ENCODE measurements around the gene SUN1.
A peak's percentile ranks its signal among the peaks of the same experiment; 100 is the strongest.

The SUN1 gene

DNA sequence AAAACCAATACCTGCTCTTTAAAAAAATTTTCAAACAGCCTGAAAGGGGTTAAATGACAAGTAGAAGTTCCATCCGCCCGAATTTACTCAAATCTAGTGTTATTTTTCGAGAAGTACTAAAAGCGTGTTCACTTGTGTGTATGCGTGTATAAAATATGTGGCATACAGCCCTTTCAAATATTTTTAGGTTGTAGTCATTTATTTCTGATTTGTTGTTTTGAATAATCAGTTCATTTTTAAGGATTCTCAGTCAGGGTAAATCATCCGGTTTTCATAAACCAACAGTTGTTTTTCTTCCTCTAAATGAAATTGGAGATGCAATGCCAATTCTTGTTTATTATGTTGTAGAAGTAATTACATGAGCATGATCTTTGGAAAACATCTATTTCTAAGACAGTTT, 6.9 kb upstream of the SUN1 start:
- Histone ChIP-seq H3K4me3 (ENCODE audit: low read length) (peak overlapping the region; percentile 46), H3K36me3 (ENCODE audit: control insufficient read depth, insufficient read depth, low read length, severe bottlenecking) (no peaks in the 10 kb centered on the region), H3K9ac (ENCODE audit: low read length) (peak overlapping the region; percentile 79), H3K27me3 (replicated peaks; ENCODE audit: control insufficient read depth, insufficient read depth, low read length) (no peaks in the 10 kb centered on the region), H3K9me3 (ENCODE audit: control insufficient read depth, low read length) (no peaks in the 10 kb centered on the region), H3K4me1 (ENCODE audit: control insufficient read depth, insufficient read depth, low read length) (peaks cover 45% of the 10 kb centered on the region)
- peak; percentile 75 for DNase-seq (ENCODE audit: low read depth)

DNA sequence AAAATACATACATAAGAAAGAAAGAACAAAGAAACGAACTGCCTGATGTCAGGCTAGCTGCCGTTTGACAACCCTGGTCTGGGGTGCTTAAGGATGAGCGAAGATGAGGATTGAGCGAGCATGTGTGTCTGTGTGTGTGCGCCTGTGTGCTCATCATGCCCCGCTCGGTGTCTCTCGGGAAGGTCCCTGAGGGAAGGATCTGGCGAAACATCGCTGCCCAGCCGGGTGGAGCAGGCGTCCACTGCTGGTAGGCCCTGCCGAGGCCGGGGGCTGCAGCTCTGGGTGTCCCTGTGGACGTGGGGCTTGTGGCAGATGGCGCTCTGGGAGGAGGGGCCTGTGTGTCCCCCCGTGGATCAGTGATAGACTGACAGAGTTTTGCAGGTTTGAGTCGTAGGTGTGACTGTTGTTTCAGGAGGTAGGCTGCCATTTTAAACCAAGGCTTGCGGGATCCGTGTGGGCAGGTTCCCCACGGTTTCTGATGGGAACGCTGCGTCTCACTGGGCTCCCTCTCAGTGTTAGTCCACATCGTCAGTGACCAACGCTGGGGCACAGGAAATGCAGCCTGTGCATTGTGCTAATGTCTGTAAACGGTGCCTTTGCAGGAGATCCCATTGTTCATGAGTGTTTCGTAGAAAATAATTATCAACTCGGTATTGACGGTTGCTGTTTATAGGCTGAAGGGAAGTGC, 5.9 kb upstream of the SUN1 start:
- Histone ChIP-seq H3K9ac (ENCODE audit: low read length) (peak overlapping the region; percentile 79), H3K9me3 (ENCODE audit: control insufficient read depth, low read length) (no peaks in the 10 kb centered on the region), H3K36me3 (ENCODE audit: control insufficient read depth, insufficient read depth, low read length, severe bottlenecking) (no peaks in the 10 kb centered on the region), H3K27me3 (replicated peaks; ENCODE audit: control insufficient read depth, insufficient read depth, low read length) (no peaks in the 10 kb centered on the region), H3K4me1 (ENCODE audit: control insufficient read depth, insufficient read depth, low read length) (peaks cover 48% of the 10 kb centered on the region), H3K4me3 (ENCODE audit: low read length) (peak overlapping the region; percentile 46)
- no peak for DNase-seq (ENCODE audit: low read depth)

DNA sequence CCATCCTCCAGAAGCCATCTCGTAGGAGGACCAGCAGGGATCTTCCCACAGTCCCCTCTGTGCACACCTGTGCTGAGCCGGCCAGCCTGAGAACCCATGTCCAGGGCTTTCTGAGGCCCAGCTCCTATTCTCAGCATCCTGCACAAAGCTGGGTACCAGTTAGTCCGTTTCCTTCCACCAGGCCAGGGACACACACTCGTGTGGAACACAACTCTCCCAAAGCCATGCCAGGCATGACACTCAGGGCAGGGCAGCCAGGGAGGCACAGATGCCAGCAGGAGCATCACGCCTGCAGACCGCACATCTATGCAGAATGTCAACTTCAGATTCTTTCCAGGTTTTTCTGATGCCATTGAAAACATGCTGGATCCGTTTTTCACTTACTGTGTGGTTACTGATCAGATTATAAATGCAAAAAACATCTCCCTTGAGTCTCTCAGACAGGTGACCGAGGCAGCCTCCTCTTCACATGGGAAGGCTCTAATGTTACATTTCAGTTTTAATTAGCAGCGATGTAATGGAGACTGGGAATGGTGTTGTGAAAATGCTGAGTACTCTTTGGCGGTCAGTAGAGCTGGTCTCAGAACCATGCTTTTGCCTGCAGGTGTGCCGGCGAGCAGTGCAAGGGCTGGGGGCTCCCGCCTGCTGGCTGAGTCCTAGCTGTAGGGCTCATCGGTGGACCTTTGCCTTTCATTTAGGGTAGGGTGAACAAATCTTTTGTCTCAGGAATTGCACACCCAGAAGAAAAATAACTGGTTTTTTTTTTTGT, 3.3 kb upstream of the SUN1 start:
- no peak for DNase-seq (ENCODE audit: low read depth)
- Histone ChIP-seq H3K9me3 (ENCODE audit: control insufficient read depth, low read length) (no peaks in the 10 kb centered on the region), H3K27me3 (replicated peaks; ENCODE audit: control insufficient read depth, insufficient read depth, low read length) (no peaks in the 10 kb centered on the region), H3K4me3 (ENCODE audit: low read length) (no peak overlapping the region), H3K9ac (ENCODE audit: low read length) (no peak overlapping the region), H3K4me1 (ENCODE audit: control insufficient read depth, insufficient read depth, low read length) (peaks cover 66% of the 10 kb centered on the region), H3K36me3 (ENCODE audit: control insufficient read depth, insufficient read depth, low read length, severe bottlenecking) (no peaks in the 10 kb centered on the region)

DNA sequence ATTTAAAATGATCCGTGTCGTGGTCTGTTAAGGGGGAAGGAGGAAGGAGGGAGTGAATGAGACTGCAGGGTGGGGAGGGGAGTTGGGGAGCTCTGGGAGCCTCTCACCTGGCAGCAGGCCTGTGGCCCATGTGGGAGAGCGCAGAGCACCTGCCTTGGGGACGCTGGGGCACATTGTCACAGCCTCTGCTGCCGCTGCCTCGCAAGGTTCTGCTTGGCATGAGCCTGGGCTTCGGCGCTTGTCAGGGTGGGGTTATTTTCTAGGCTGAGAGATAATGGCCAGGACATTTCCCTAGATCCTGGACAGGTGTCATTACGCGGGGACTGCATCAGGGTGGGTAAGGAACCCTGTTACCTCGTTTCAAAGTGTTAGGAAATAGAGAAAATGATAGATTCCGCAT, 2.2 kb upstream of the SUN1 start:
- no peaks in the 10 kb centered on the region for H3K9me3 ChIP-seq (ENCODE audit: control insufficient read depth, low read length)
- no peaks in the 10 kb centered on the region for H3K27me3 ChIP-seq (replicated peaks; ENCODE audit: control insufficient read depth, insufficient read depth, low read length)
- H3K4me1 ChIP-seq (ENCODE audit: control insufficient read depth, insufficient read depth, low read length): peaks cover 57% of the 10 kb centered on the region
- no peak overlapping the region for H3K4me3 ChIP-seq (ENCODE audit: low read length)
- no peak for DNase-seq (ENCODE audit: low read depth)
- H3K9ac ChIP-seq (ENCODE audit: low read length): peak overlapping the region; percentile 37
- no peaks in the 10 kb centered on the region for H3K36me3 ChIP-seq (ENCODE audit: control insufficient read depth, insufficient read depth, low read length, severe bottlenecking)

DNA sequence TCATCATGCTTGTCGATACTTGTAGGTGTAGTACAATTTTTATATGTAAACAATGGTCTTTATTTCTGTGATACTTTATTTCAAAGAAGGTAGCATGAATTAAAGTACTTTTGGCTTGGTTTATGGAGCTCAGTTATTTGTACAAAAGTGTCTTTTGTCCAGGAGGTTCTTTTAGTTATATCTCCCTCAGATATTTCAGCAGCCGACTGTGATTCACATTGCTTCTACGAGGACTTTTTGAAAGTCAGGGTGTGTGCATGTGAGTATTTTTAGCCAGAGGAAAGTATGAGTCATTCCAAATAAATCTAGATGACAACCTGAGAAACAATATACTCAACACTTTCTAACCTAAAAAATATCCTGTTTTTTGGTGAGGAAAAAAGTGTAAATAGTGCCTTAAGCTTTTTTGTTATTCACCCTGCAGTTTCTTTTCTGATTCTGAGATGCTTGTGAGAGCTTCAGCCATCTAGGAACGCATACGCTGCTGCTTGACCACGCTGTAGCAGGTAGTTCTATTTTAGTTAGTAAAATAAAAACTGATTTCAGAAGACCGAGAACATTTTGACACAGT, 595 bp upstream of the SUN1 start:
- Histone ChIP-seq H3K9ac (ENCODE audit: low read length) (peak overlapping the region; percentile 79), H3K4me3 (ENCODE audit: low read length) (peak overlapping the region; percentile 72), H3K4me1 (ENCODE audit: control insufficient read depth, insufficient read depth, low read length) (peaks cover 46% of the 10 kb centered on the region), H3K36me3 (ENCODE audit: control insufficient read depth, insufficient read depth, low read length, severe bottlenecking) (no peaks in the 10 kb centered on the region), H3K27me3 (replicated peaks; ENCODE audit: control insufficient read depth, insufficient read depth, low read length) (no peaks in the 10 kb centered on the region), H3K9me3 (ENCODE audit: control insufficient read depth, low read length) (no peaks in the 10 kb centered on the region)
- DNase-seq (ENCODE audit: low read depth): peak; percentile 91

DNA sequence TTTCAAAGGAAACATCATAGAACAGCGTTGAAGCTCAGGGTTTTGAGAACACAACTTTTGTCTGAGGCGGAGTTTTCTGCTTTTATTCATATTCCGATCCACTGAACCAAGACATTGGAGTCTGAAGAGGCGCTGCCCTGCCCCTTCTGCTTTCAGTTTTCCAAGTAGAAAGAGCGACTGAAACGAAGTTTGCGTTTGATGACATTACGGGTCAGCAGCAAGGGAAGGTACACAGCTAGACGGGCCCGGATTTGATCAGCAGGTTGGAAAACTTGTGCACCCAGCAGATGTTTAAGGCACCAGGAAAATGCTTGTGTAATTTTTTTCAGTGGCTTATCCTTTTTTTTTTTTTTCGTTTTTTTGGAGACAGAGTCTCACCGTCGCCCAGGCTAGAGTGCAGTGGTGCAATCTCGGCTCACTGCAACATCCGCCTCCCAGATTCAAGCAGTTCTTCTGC, 720 bp downstream of the SUN1 start:
- Histone ChIP-seq H3K4me1 (ENCODE audit: control insufficient read depth, insufficient read depth, low read length) (peaks cover 45% of the 10 kb centered on the region), H3K4me3 (ENCODE audit: low read length) (peak overlapping the region; percentile 42), H3K36me3 (ENCODE audit: control insufficient read depth, insufficient read depth, low read length, severe bottlenecking) (peaks cover 3% of the 10 kb centered on the region), H3K27me3 (replicated peaks; ENCODE audit: control insufficient read depth, insufficient read depth, low read length) (no peaks in the 10 kb centered on the region), H3K9ac (ENCODE audit: low read length) (peak overlapping the region; percentile 79), H3K9me3 (ENCODE audit: control insufficient read depth, low read length) (no peaks in the 10 kb centered on the region)
- DNase-seq (ENCODE audit: low read depth): no peak

DNA sequence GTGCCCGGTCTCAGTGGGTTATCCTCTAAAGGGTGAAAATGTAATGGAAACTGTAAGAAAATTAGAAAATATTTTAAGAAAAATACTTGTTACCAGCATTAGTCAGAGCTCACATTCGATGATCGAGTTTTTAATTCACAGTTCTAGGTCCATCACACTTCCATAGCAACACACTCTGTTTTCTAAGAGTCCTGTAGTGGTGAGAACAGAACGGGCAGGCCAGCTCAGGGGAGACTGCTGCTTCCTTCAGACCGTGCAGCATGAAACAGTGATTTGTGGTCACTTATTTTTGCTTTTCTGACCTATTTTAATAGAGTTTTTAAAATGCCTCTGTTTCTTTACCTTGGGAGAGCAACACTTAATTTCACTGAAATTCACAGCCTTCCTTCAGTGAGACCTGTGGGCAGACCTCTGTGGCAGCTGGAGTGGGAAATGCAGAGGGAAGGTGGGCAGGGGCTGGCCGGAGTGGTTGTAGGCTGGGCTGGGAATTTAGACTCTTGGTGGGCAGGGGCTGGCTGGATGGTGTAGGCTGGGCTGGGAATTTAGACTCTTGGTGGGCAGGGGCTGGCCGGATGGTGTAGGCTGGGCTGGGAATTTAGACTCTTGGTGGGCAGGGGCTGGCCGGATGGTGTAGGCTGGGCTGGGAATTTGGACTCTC, 1.5 kb downstream of the SUN1 start:
- H3K36me3 ChIP-seq (ENCODE audit: control insufficient read depth, insufficient read depth, low read length, severe bottlenecking): peaks cover 3% of the 10 kb centered on the region
- H3K9me3 ChIP-seq (ENCODE audit: control insufficient read depth, low read length): no peaks in the 10 kb centered on the region
- H3K9ac ChIP-seq (ENCODE audit: low read length): peak overlapping the region; percentile 30
- no peak for DNase-seq (ENCODE audit: low read depth)
- no peaks in the 10 kb centered on the region for H3K27me3 ChIP-seq (replicated peaks; ENCODE audit: control insufficient read depth, insufficient read depth, low read length)
- H3K4me3 ChIP-seq (ENCODE audit: low read length): no peak overlapping the region
- peaks cover 45% of the 10 kb centered on the region for H3K4me1 ChIP-seq (ENCODE audit: control insufficient read depth, insufficient read depth, low read length)

DNA sequence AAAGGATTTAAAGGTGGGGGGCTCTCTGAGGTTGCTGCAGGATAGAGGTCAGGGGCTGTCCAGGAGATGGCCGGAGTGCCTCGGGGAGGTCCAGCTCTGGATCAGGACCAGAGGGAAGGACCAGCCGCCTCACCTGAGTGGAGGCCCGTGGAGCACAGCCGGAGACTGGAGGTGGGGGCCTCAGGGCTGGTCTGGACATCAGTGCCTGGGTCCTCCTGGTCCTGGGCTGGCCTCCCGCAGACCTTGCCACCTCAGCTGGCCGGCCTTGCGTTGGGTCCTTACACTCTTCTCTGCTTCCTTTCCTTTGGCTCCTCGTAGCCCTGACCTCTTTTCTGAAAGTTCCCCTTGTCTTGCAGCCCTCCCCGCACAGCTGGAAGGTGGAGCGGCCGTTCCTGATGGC, 2.0 kb downstream of the SUN1 start:
- no peaks in the 10 kb centered on the region for H3K9me3 ChIP-seq (ENCODE audit: control insufficient read depth, low read length)
- H3K36me3 ChIP-seq (ENCODE audit: control insufficient read depth, insufficient read depth, low read length, severe bottlenecking): peaks cover 8% of the 10 kb centered on the region
- H3K4me1 ChIP-seq (ENCODE audit: control insufficient read depth, insufficient read depth, low read length): peaks cover 45% of the 10 kb centered on the region
- H3K9ac ChIP-seq (ENCODE audit: low read length): peak overlapping the region; percentile 30
- no peaks in the 10 kb centered on the region for H3K27me3 ChIP-seq (replicated peaks; ENCODE audit: control insufficient read depth, insufficient read depth, low read length)
- H3K4me3 ChIP-seq (ENCODE audit: low read length): no peak overlapping the region
- no peak for DNase-seq (ENCODE audit: low read depth)

DNA sequence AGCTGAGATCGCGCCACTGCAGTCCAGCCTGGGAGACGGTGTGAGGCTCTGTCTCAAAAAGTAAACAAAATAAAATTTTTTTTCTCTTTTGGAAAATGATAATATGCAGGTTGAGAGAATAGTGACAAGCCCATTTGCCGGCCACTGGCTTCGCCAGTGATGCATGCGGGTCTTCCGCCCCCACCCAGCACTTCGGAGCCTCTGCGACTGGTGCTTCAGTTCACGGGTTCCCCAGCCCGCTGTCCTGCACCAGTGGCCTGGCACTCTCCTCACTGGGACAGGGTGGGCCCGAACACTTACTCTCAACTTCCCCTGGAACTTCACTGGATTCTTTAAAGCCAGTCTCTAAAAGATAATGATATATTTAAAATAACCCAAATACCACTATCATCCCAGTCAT, 2.7 kb downstream of the SUN1 start:
- DNase-seq (ENCODE audit: low read depth): no peak
- Histone ChIP-seq H3K36me3 (ENCODE audit: control insufficient read depth, insufficient read depth, low read length, severe bottlenecking) (peaks cover 13% of the 10 kb centered on the region), H3K9me3 (ENCODE audit: control insufficient read depth, low read length) (no peaks in the 10 kb centered on the region), H3K4me1 (ENCODE audit: control insufficient read depth, insufficient read depth, low read length) (peaks cover 45% of the 10 kb centered on the region), H3K9ac (ENCODE audit: low read length) (no peak overlapping the region), H3K4me3 (ENCODE audit: low read length) (no peak overlapping the region), H3K27me3 (replicated peaks; ENCODE audit: control insufficient read depth, insufficient read depth, low read length) (no peaks in the 10 kb centered on the region)

DNA sequence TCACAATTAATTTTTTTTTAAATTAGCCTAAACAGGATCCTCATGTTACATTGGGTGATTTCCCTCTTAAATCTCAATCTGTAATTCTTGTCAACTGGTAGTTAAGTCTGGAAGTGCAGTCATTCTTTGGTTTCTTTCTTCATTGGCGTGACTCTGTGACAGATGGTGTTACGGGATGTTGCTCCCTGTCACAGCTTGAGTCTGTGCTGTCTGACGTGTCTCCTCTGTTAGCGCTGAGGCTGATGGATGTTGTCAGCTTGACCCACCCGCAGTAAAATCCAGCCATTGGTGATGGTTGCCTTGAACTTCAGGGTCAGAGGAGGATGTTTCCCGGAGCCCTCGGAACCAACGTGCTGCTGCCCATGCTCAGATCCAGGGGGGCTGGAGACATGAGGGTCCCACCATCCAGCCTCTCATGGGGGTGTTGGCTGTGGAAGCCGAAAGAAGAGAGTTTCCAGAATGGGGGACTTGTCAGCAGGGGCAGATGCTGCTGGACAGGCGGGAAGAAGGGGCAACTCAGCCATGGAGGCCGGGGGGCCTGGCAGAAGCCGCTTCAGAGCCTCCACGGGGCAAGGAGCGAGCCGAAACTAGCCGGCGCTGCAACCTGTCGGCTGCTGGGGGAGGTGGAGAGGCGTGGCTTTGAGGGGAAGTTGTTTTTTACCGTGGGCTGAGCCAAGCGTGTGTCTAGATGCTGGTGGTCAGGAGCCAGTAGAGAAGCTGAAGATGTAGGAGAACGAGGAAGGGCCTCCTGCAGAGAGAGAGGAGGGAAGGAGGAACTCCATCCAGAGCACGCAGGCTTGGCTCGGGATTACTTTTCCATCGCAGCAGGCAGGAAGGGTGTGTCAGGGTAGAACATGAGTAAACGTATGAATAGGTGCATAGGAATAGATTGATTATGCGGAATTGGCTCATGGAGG, 3.5 kb downstream of the SUN1 start:
- Histone ChIP-seq H3K36me3 (ENCODE audit: control insufficient read depth, insufficient read depth, low read length, severe bottlenecking) (peaks cover 17% of the 10 kb centered on the region), H3K9me3 (ENCODE audit: control insufficient read depth, low read length) (no peaks in the 10 kb centered on the region), H3K4me3 (ENCODE audit: low read length) (no peak overlapping the region), H3K9ac (ENCODE audit: low read length) (no peak overlapping the region), H3K27me3 (replicated peaks; ENCODE audit: control insufficient read depth, insufficient read depth, low read length) (no peaks in the 10 kb centered on the region), H3K4me1 (ENCODE audit: control insufficient read depth, insufficient read depth, low read length) (peaks cover 40% of the 10 kb centered on the region)
- DNase-seq (ENCODE audit: low read depth): no peak
